ENCODE results near the gene SMG6. TPM values are rescaled to one million over a fixed set of nuclear protein-coding genes. Genes with fewer than 3 reads are reported as not detected.

SMG6 gene
- total and polyA plus RNA-seq, 4 donors: 16.2 to 67.3 (median 31.4) TPM

DNA sequence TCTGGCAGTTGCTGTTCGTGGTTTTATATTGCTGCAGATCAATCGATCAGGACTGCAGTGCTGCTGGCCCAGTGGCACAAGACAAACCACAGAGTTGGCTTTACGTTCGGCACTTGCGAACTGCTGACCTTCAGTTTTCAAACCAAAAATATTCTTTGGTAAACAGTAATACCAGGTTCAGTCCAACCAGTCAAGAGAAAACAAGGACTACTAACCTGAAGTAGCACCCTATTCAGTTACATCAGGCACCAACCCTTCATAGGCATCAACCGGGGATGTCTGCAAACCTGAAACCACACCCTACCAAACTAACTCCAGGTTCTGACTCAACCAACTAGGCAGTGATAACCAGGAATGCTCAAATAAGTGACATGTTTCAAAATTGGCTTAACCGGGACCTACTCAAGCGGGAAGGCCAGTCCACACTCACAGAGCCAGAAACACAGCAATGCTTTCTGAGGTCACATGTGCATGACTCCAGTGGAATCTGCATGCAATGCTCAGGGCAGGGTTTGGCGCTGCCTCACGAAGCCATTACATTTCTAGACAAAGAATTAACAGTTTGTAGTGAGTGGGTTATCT lies 91.1 kb downstream of the SMG6 start:
- 6 to 13% methylated on average over 10 of the region's 10 CpGs for WGBS, 2 donors
- ATAC-seq (ENCODE audit: low FRiP score): peak; percentile 72
- peak; percentile 76 to 86 for DNase-seq
- Histone ChIP-seq H3K27ac (ENCODE audit: low read depth in 1 of 2, low read length in 2 of 2) (peak overlapping the region; percentile 59 to 80), H3K36me3 (ENCODE audit: control insufficient read depth in 1 of 2, insufficient read depth in 2 of 2, low read length in 1 of 2) (no peaks in the 10 kb centered on the region), H3K9me3 (ENCODE audit: control insufficient read depth, low read length) (no peaks in the 10 kb centered on the region), H3K4me3 (ENCODE audit: low read length in 2 of 2) (no peak overlapping the region), H3K4me1 (ENCODE audit: control insufficient read depth in 1 of 2, insufficient read depth in 2 of 2, low read length in 2 of 2) (peaks cover 3 to 5% of the 10 kb centered on the region in 2 donors), H3K27me3 (ENCODE audit: control insufficient read depth in 1 of 2, insufficient read depth in 2 of 2, low read length in 1 of 2) (no peaks in the 10 kb centered on the region)
- intact Hi-C loops (cut with DNase I): no loop called here

DNA sequence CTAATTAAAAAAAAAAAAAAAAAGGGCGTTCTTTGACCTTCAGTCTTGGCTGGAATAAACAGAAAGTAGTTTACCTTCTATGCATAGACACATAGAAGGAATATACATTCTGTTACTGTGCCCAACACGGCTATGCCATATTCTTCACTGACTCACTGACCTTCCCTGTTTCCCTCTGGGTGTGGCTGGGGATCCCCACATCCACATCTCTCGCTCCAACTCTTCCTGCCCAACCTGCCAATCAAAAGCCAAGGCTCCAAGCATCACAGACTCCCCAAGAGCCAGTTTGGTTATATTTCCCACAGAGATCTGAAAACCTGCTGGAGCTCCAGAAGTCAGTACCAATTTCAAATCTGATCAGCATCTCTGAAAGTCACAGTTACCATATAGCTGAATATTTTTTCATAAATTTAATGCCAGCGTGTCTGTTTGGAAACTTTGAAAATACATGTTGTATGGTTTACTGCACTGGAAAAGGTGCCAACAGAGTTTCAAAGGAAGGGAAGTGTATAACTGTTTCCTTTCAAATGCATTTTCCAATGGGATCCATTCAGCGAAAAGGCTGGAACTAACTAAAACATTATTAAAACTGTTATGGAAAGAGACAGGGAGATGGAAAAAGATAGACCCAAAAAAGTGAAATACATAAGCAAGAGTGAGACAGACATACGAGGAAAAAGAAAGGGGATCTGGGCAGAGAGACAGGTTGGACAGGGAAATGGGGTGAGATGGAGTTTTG lies 91.8 kb downstream of the SMG6 start:
- intact Hi-C loops (cut with DNase I): no loop called here
- Histone ChIP-seq H3K4me3 (ENCODE audit: low read length in 2 of 2) (no peak overlapping the region), H3K27me3 (ENCODE audit: control insufficient read depth in 1 of 2, insufficient read depth in 2 of 2, low read length in 1 of 2) (no peaks in the 10 kb centered on the region), H3K9me3 (ENCODE audit: control insufficient read depth, low read length) (no peaks in the 10 kb centered on the region), H3K4me1 (ENCODE audit: control insufficient read depth in 1 of 2, insufficient read depth in 2 of 2, low read length in 2 of 2) (peaks cover 3 to 5% of the 10 kb centered on the region in 2 donors), H3K27ac (ENCODE audit: low read depth in 1 of 2, low read length in 2 of 2) (peak overlapping the region; percentile 32 to 80), H3K36me3 (ENCODE audit: control insufficient read depth in 1 of 2, insufficient read depth in 2 of 2, low read length in 1 of 2) (no peaks in the 10 kb centered on the region)
- WGBS, 2 donors: 80 to 82% methylated on average over 5 to 6 of the region's 6 CpGs
- DNase-seq (no peak), ATAC-seq (ENCODE audit: low FRiP score) (no peak)

DNA sequence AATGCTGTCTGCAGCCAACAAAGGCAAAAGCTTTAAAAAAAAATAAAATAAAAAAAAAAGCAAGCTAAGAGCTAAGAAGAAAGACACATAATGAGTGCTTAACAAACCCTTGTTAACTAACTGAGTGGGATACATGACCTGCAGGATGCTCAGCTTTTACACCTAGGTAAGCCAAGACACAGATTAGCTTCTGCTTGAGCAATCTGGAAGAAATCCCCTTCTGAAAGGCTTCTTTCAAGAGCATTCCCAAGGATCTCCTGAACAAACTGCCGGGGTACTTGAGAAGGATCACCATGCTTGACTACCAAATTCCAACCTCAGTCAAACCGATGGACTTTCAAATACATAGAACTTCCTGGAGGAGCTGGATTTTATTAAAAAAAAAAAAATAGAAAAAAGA lies 92.9 kb downstream of the SMG6 start:
- Histone ChIP-seq H3K27me3 (ENCODE audit: control insufficient read depth in 1 of 2, insufficient read depth in 2 of 2, low read length in 1 of 2) (no peaks in the 10 kb centered on the region), H3K36me3 (ENCODE audit: control insufficient read depth in 1 of 2, insufficient read depth in 2 of 2, low read length in 1 of 2) (no peaks in the 10 kb centered on the region), H3K9me3 (ENCODE audit: control insufficient read depth, low read length) (no peaks in the 10 kb centered on the region), H3K27ac (ENCODE audit: low read depth in 1 of 2, low read length in 2 of 2) (no peak overlapping the region), H3K4me3 (ENCODE audit: low read length in 2 of 2) (no peak overlapping the region), H3K4me1 (ENCODE audit: control insufficient read depth in 1 of 2, insufficient read depth in 2 of 2, low read length in 2 of 2) (peaks cover 2 to 3% of the 10 kb centered on the region in 2 donors)
- no peak for DNase-seq
- intact Hi-C loops (cut with DNase I): no loop called here
- no peak for ATAC-seq (ENCODE audit: low FRiP score)
- WGBS, 2 donors: 92% methylated on average over 2 of the region's 2 CpGs

DNA sequence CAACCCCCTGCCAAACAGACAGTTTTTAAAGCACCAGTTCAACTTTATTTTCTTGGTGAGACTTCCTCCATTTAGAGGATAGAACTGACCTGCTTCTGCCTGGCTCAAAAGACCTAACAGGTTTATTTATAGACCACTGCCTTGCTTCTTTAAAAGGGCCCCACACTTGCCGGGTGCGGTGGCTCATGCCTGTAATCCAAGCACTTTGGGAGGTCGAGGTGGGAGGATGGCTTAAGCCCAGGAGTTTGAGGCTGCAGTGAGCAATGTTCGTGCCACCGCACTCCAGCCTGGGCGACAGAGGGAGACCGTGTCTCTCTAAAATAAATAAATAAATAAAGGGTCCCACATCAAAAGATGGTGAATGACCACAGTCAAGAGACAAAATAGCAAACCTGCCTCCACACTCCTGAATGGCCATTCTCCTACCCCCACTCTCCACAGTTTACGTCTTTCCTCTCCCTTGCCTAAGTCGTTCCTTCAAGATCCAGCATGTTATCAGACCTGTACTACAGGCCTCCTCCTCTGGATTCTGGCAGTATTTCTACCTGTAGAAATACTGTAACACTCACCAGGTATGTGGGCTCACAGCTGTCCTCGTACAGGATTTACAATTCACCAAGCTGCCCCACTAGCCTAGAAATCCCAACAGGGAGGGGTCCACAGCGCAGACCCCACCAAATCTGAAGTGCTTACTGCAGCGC lies 95.6 kb downstream of the SMG6 start:
- no peak for DNase-seq
- WGBS, 2 donors: 49 to 51% methylated on average over 12 of the region's 12 CpGs
- H3K9me3 ChIP-seq (ENCODE audit: control insufficient read depth, low read length): no peaks in the 10 kb centered on the region
- H3K27me3 ChIP-seq (ENCODE audit: control insufficient read depth in 1 of 2, insufficient read depth in 2 of 2, low read length in 1 of 2): no peaks in the 10 kb centered on the region
- intact Hi-C loops (cut with DNase I): no loop called here
- no peak overlapping the region for H3K4me3 ChIP-seq (ENCODE audit: low read length in 2 of 2)
- H3K36me3 ChIP-seq (ENCODE audit: control insufficient read depth in 1 of 2, insufficient read depth in 2 of 2, low read length in 1 of 2): no peaks in the 10 kb centered on the region
- ATAC-seq (ENCODE audit: low FRiP score): no peak
- H3K4me1 ChIP-seq (ENCODE audit: control insufficient read depth in 1 of 2, insufficient read depth in 2 of 2, low read length in 2 of 2): peaks cover 0 to 2% of the 10 kb centered on the region in 2 donors
- no peak overlapping the region for H3K27ac ChIP-seq (ENCODE audit: low read depth in 1 of 2, low read length in 2 of 2)

DNA sequence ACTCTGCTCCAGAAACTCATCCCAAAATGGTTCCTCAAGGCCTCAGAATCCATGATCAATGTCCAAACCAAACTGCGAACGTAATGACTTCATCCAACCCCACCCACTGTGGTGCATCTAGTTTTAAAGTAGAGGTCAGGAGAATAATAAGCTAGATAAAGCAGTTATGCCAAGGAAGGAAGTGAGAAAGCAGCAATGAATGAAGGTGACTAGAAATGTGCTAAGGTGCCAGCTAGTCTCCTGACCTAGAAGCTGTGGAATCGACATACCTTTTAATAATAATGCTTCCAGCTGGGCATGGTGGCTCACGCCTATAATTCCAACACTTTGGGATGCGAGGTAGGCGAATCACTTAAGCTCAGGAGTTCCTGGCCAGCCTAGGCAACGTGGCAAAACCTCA lies 99.2 kb downstream of the SMG6 start:
- H3K9me3 ChIP-seq (ENCODE audit: control insufficient read depth, low read length): no peaks in the 10 kb centered on the region
- H3K4me1 ChIP-seq (ENCODE audit: control insufficient read depth in 1 of 2, insufficient read depth in 2 of 2, low read length in 2 of 2): no peaks in the 10 kb centered on the region
- H3K27ac ChIP-seq (ENCODE audit: low read depth in 1 of 2, low read length in 2 of 2): no peak overlapping the region
- intact Hi-C loops (cut with DNase I): no loop called here
- H3K4me3 ChIP-seq (ENCODE audit: low read length in 2 of 2): no peak overlapping the region
- no peak for DNase-seq
- no peaks in the 10 kb centered on the region for H3K27me3 ChIP-seq (ENCODE audit: control insufficient read depth in 1 of 2, insufficient read depth in 2 of 2, low read length in 1 of 2)
- no peak for ATAC-seq (ENCODE audit: low FRiP score)
- 92 to 93% methylated on average over 7 of the region's 7 CpGs for WGBS, 2 donors
- H3K36me3 ChIP-seq (ENCODE audit: control insufficient read depth in 1 of 2, insufficient read depth in 2 of 2, low read length in 1 of 2): no peaks in the 10 kb centered on the region

DNA sequence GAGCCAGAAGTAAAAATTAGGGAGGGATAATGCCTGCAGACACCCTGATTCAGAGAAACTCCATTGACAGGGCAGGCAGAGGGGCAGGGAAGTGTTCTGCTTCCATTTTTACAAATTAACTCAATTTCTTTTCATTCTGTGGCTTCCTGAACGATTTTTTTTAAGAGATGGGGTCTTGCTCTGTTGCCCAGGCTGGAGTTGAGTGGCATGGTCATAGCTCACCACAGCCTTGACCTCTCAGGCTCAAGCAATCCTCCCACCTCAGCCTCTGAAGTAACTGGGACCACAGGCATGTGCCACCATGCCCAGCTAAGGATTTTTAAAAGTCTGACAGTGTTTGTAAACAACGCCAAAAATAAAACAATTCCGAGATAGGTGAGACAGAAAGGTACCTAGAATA lies 99.8 kb downstream of the SMG6 start:
- Histone ChIP-seq H3K27me3 (ENCODE audit: control insufficient read depth in 1 of 2, insufficient read depth in 2 of 2, low read length in 1 of 2) (no peaks in the 10 kb centered on the region), H3K4me1 (ENCODE audit: control insufficient read depth in 1 of 2, insufficient read depth in 2 of 2, low read length in 2 of 2) (no peaks in the 10 kb centered on the region), H3K27ac (ENCODE audit: low read depth in 1 of 2, low read length in 2 of 2) (no peak overlapping the region), H3K4me3 (ENCODE audit: low read length in 2 of 2) (no peak overlapping the region), H3K9me3 (ENCODE audit: control insufficient read depth, low read length) (no peaks in the 10 kb centered on the region), H3K36me3 (ENCODE audit: control insufficient read depth in 1 of 2, insufficient read depth in 2 of 2, low read length in 1 of 2) (no peaks in the 10 kb centered on the region)
- WGBS, 2 donors: 88 to 91% methylated on average over 3 of the region's 3 CpGs
- DNase-seq: no peak
- intact Hi-C loops (cut with DNase I): no loop called here
- ATAC-seq (ENCODE audit: low FRiP score): no peak

DNA sequence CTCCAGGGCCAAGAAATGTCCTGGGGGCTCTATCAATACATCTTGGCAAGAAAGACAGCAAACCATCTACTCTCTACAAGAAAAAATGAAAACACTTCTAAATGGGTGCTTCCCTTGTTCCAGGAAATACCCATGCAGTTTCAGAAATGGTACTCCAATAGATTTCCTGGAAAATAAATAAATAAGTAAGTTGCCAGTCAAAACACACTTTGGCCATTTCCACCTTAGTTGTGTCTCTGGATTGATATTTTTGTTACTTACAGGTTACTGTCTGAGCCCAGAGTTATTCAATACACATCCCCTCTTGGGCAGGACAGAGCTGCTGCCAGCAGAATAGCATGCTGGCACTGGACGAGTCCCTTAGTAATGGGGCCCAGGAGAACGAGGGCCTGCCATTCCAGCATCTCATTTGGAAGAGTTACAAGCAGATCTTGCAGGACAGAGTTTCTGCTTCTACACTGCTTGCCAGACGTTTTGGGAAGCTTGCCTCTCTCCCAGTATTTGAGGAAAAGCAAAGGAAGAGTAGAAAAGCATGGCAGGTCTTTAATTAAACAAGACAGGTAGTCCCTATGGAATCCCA lies 100.5 kb downstream of the SMG6 start:
- 5 to 10% methylated on average over 3 of the region's 3 CpGs for WGBS, 2 donors
- no peak for ATAC-seq (ENCODE audit: low FRiP score)
- Histone ChIP-seq H3K4me3 (ENCODE audit: low read length in 2 of 2) (no peak overlapping the region), H3K9me3 (ENCODE audit: control insufficient read depth, low read length) (no peaks in the 10 kb centered on the region), H3K27me3 (ENCODE audit: control insufficient read depth in 1 of 2, insufficient read depth in 2 of 2, low read length in 1 of 2) (no peaks in the 10 kb centered on the region), H3K27ac (ENCODE audit: low read depth in 1 of 2, low read length in 2 of 2) (peak overlapping the region in 1 of 2 donors; percentile 44), H3K4me1 (ENCODE audit: control insufficient read depth in 1 of 2, insufficient read depth in 2 of 2, low read length in 2 of 2) (no peaks in the 10 kb centered on the region), H3K36me3 (ENCODE audit: control insufficient read depth in 1 of 2, insufficient read depth in 2 of 2, low read length in 1 of 2) (no peaks in the 10 kb centered on the region)
- intact Hi-C loops (cut with DNase I): no loop called here
- no peak for DNase-seq

DNA sequence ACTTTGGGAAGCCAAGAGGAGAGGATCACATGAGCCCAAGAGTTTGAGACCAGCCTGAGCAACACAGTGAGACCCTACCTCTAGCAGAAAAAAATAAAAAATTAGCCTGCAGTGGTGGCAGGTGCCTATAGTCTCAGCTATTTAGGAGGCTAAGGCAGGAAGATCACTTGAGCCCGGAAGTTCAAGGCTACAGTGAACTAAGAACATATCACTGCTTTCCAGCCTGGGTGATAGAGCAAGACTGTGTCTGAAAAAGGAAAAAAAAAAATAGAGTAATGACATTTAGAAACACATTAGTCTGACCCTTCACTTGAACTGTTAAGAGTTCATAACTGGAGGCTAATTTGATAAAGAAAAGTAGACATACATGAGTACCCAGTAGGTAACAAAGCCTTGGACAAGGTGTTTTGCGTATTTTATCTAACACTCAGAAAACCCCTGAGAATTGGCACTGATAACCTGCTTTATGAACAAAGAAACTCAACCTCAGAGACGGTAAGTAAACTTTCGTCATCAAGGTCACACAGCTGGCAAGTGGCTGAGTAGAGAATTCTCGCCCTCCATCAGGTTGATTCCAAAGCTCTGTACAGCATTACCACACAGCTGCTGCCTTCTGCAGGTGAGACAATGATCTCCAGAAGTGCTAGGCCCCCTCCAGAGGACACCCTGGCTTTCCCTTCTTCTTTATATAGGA lies 101.1 kb downstream of the SMG6 start:
- Histone ChIP-seq H3K36me3 (ENCODE audit: control insufficient read depth in 1 of 2, insufficient read depth in 2 of 2, low read length in 1 of 2) (no peaks in the 10 kb centered on the region), H3K9me3 (ENCODE audit: control insufficient read depth, low read length) (no peaks in the 10 kb centered on the region), H3K4me3 (ENCODE audit: low read length in 2 of 2) (no peak overlapping the region), H3K27me3 (ENCODE audit: control insufficient read depth in 1 of 2, insufficient read depth in 2 of 2, low read length in 1 of 2) (no peaks in the 10 kb centered on the region), H3K4me1 (ENCODE audit: control insufficient read depth in 1 of 2, insufficient read depth in 2 of 2, low read length in 2 of 2) (no peaks in the 10 kb centered on the region), H3K27ac (ENCODE audit: low read depth in 1 of 2, low read length in 2 of 2) (no peak overlapping the region)
- 60 to 63% methylated on average over 5 of the region's 5 CpGs for WGBS, 2 donors
- intact Hi-C loops (cut with DNase I): no loop called here
- no peak for DNase-seq
- no peak for ATAC-seq (ENCODE audit: low FRiP score)

All from aorta (tissue), 5 donors.